ENCODE data around the gene ZNF710. TPM values are rescaled to one million over a fixed set of nuclear protein-coding genes. Genes with fewer than 3 reads are reported as not detected.

The ZNF710 gene
- total and polyA plus RNA-seq, 2 of the 8 experiments (the other 6 are each of a cell fraction or from before 2014, with no cell fraction given), result 10.5 to 24.0 TPM

- DNase-seq (ENCODE audit: low read depth in 1 of 2, low spot score in 2 of 2), result no peak
- peaks cover 16% of the 10 kb centered on the region for H3K79me1 ChIP-seq (ENCODE audit: low read depth, low read length)
- no peak overlapping the region for H2BK15ac ChIP-seq (ENCODE audit: low read length)
- H3K4me3 ChIP-seq (ENCODE audit: extremely low read depth in 1 of 4, insufficient read depth in 2 of 4, low read depth in 3 of 4, low read length in 4 of 4), result no peak overlapping the region
- no peak overlapping the region for H2AFZ ChIP-seq (ENCODE audit: low read length)
- H4K20me1 ChIP-seq (replicated peaks in 1 of 2; ENCODE audit: control insufficient read depth in 1 of 2, insufficient read depth in 2 of 2, low read length in 2 of 2), result peaks cover 0 to 1% of the 10 kb centered on the region in 2 experiments
- H3K4ac ChIP-seq (replicated peaks; ENCODE audit: insufficient read length, low read depth, low read length), result no peak overlapping the region
- no peak for FAIRE-seq
- no peak overlapping the region for H2BK12ac ChIP-seq (ENCODE audit: low read depth, low read length)
- no peak overlapping the region for H3K18ac ChIP-seq (ENCODE audit: extremely low read depth, low read length)
- peaks cover 0 to 19% (median 3%) of the 10 kb centered on the region in 4 experiments; a peak in 3 of 7 replicates for H3K4me1 ChIP-seq (replicated peaks in 1 of 4; ENCODE audit: control insufficient read depth in 3 of 4, insufficient read depth in 4 of 4, low read length in 3 of 4)
- H3K23me2 ChIP-seq (ENCODE audit: low read depth, low read length), result no peaks in the 10 kb centered on the region
- no peak overlapping the region for H4K8ac ChIP-seq (ENCODE audit: extremely low read depth, insufficient read depth, low read length)
- no peak overlapping the region for H2BK20ac ChIP-seq (ENCODE audit: low read length)
- TF ChIP-seq CREB1 (IDR thresholded peaks at IDR 0.05) (no peak), NRF1 (IDR thresholded peaks at IDR 0.05; ENCODE audit: low read depth, low read length) (no peak), CBX5 (IDR thresholded peaks at IDR 0.05; ENCODE audit: low read depth, low read length) (no peak), RXRA (IDR thresholded peaks at IDR 0.05; ENCODE audit: insufficient read depth, low read depth, low read length) (no peak)
- H2BK120ac ChIP-seq (replicated peaks; ENCODE audit: low read depth, low read length), result no peak overlapping the region
- H3K14ac ChIP-seq (ENCODE audit: insufficient read length), result no peak overlapping the region
- no peaks in the 10 kb centered on the region for H3K27me3 ChIP-seq (replicated peaks in 1 of 4; ENCODE audit: control insufficient read depth in 3 of 4, extremely low read depth in 1 of 4, insufficient read depth in 3 of 4, low read length in 3 of 4)
- H3K27ac ChIP-seq (ENCODE audit: low read depth, low read length), result no peak overlapping the region
- 89% methylated on average over 12 of the region's 12 CpGs; no CpG with 5 or more reads in 1 of the 2 experiments for WGBS, 2 experiments (ENCODE audit: extremely low coverage in 1 of 2, insufficient coverage in 1 of 2, insufficient read length in 1 of 2, insufficient replicate concordance in 2 of 2, low coverage in 1 of 2, low lambda C conversion rate in 2 of 2, missing lambda C conversion rate in 1 of 2)
- H3K23ac ChIP-seq (ENCODE audit: insufficient read length), result no peak overlapping the region
- no peak overlapping the region for H3K4me2 ChIP-seq (ENCODE audit: insufficient read depth in 1 of 2, low read depth in 2 of 2, low read length in 2 of 2)
- ChIA-PET POLR2A (ENCODE audit: partially characterized antibody) (no interaction called here), CTCF (ENCODE audit: partially characterized antibody) (interaction anchor here (0.6 to 3.2 kb wide), 3 partner anchors 8 to 39 kb away, joined by 3 to 13 read pairs (median 3); no protein-coding TSS in a partner anchor)
- no peaks in the 10 kb centered on the region; a peak in 1 of 4 replicates for H3K79me2 ChIP-seq (ENCODE audit: control insufficient read depth in 1 of 2, insufficient read depth in 2 of 2, low read length in 2 of 2)
- no peak overlapping the region for H3K9ac ChIP-seq (replicated peaks in 1 of 4; ENCODE audit: extremely low read depth in 1 of 4, low read depth in 3 of 4, low read length in 3 of 4)
- H3K56ac ChIP-seq (replicated peaks; ENCODE audit: insufficient read length, low read depth, low read length), result no peak overlapping the region
- H3K36me3 ChIP-seq (ENCODE audit: control insufficient read depth in 2 of 4, insufficient read depth in 4 of 4, low read length in 3 of 4), result no peaks in the 10 kb centered on the region
- no peak overlapping the region for H2BK5ac ChIP-seq (ENCODE audit: low read depth, low read length)
- no peak overlapping the region for H4K91ac ChIP-seq (replicated peaks; ENCODE audit: insufficient read length, low read length)
- no peak overlapping the region for H2AK5ac ChIP-seq (ENCODE audit: low read depth, low read length)
- no peaks in the 10 kb centered on the region for H3K9me3 ChIP-seq (ENCODE audit: insufficient read depth in 2 of 2, low read depth in 1 of 2, low read length in 1 of 2)
- H4K5ac ChIP-seq (ENCODE audit: insufficient read length, low read depth, low read length), result no peak overlapping the region
These were observed 45.8 kb downstream of the ZNF710 start for GRCh38 chr15:90046911-90047392.

All from H1 (cell line).